Smooth muscle cell (in vitro differentiated cells): Measurements from ENCODE around the gene TLR2. TPM values are rescaled to one million over a fixed set of nuclear protein-coding genes. Genes with fewer than 3 reads are reported as not detected.

Experiments used
- DNase-seq: peaks from one replicate; lab custom pipeline; 2025; ENCODE audit not compliant: unreplicated experiment; lab: John Stamatoyannopoulos, UW
- H2AFZ ChIP-seq: fragments of 200-600 bp; sonication (generic); 2 replicates; pipeline ENCODE4 v1.6.0; 2016; ENCODE audit warnings: antibody characterized with exemption, low read depth, mild to moderate bottlenecking
- H3F3A ChIP-seq: fragments of 200-600 bp; sonication (generic); 2 replicates; pipeline ENCODE4 v1.6.0; 2017; ENCODE audit warnings: antibody characterized with exemption, low read depth
- H3K27ac ChIP-seq: fragments of 200-600 bp; sonication (generic); 2 replicates; pipeline ENCODE4 v1.5.1; 2016; ENCODE audit warnings: low read depth, mild to moderate bottlenecking
- H3K27me3 ChIP-seq: fragments of 200-600 bp; sonication (generic); 2 replicates; pipeline ENCODE4 v1.6.1; 2016; ENCODE audit warnings: low read depth, mild to moderate bottlenecking
- H3K36me3 ChIP-seq: fragments of 200-600 bp; sonication (generic); 2 replicates; pipeline ENCODE4 v1.5.1; 2016; ENCODE audit warnings: low read depth
- H3K4me1 ChIP-seq: fragments of 200-600 bp; sonication (generic); 2 replicates; pipeline ENCODE4 v1.5.1; 2016; ENCODE audit warnings: low read depth
- H3K4me2 ChIP-seq: fragments of 200-600 bp; sonication (generic); 2 replicates; pipeline ENCODE4 v1.6.0; 2016; ENCODE audit warnings: mild to moderate bottlenecking
- H3K4me3 ChIP-seq: fragments of 200-600 bp; sonication (generic); 2 replicates; pipeline ENCODE4 v1.5.1; 2016; ENCODE audit warnings: mild to moderate bottlenecking
- H3K79me2 ChIP-seq: fragments of 200-600 bp; sonication (generic); 2 replicates; pipeline ENCODE4 v1.6.0; 2016; ENCODE audit warnings: low read depth, mild to moderate bottlenecking
- H3K9ac ChIP-seq: fragments of 200-600 bp; sonication (generic); 2 replicates; pipeline ENCODE4 v1.6.0; 2016; ENCODE audit warnings: low read depth
- H3K9me3 ChIP-seq: fragments of 200-600 bp; sonication (generic); replicated peaks from 2 replicates; pipeline ENCODE4 v1.5.1; 2016; ENCODE audit warnings: low read depth
- H4K20me1 ChIP-seq: fragments of 200-600 bp; sonication (generic); 2 replicates; pipeline ENCODE4 v1.6.0; 2016; ENCODE audit warnings: low read depth
- WGBS: methylation state at CpG from one replicate; pipeline ENCODE4 v1.1.7; 2016; ENCODE audit warnings: low lambda C conversion rate; 5-methylcytosine and 5-hydroxymethylcytosine counted together
- polyA plus RNA-seq: library from polyadenylated mRNA; unstranded; fragments of >200 nt; fragmentation: Nextera tagmentation; extraction: Ambion mirVana; gene quantifications from 2 replicates; pipeline ENCODE4 v1.2.1, GENCODE V29; 2016
- total RNA-seq: library from RNA; depleted of rRNA; stranded (reverse); fragments of >200 nt; gene quantifications from 2 replicates; pipeline ENCODE4 v1.2.3, GENCODE V29; 2014
- TF ChIP-seq, protein P1 (sequence below): fragments of 200-600 bp; sonication (generic); IDR thresholded peaks from 2 replicates; pipeline ENCODE4 v1.5.1; 2017; ENCODE audit warnings: borderline replicate concordance, mild to moderate bottlenecking, antibody characterized with exemption; ENCODE audit not compliant: insufficient read depth, poor library complexity, severe bottlenecking

The TLR2 gene
- total and polyA plus RNA-seq, 2 experiments from 2014 or later, result not detected

DNA sequence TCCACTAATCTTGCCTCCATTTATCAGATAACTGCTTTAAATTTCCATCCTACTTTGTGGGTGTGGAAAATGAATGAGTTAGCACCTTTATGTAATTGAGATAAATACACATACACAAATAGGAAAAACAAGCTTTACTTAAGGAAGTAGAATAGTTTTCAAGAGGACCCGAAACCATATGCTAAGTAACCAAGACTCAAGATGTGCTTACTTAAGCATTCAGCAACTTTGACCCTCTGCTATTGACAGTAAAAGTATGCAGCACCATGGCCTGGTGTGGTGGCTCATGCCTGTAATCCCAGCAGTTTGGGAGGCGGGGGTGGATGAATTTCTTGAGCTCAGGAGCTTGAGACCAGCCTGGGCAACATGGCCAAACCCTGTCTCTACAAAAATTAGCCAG is 45.8 kb downstream of the TLR2 start:
- H2AFZ ChIP-seq, result no peak overlapping the region
- TF ChIP-seq, protein P1, sequence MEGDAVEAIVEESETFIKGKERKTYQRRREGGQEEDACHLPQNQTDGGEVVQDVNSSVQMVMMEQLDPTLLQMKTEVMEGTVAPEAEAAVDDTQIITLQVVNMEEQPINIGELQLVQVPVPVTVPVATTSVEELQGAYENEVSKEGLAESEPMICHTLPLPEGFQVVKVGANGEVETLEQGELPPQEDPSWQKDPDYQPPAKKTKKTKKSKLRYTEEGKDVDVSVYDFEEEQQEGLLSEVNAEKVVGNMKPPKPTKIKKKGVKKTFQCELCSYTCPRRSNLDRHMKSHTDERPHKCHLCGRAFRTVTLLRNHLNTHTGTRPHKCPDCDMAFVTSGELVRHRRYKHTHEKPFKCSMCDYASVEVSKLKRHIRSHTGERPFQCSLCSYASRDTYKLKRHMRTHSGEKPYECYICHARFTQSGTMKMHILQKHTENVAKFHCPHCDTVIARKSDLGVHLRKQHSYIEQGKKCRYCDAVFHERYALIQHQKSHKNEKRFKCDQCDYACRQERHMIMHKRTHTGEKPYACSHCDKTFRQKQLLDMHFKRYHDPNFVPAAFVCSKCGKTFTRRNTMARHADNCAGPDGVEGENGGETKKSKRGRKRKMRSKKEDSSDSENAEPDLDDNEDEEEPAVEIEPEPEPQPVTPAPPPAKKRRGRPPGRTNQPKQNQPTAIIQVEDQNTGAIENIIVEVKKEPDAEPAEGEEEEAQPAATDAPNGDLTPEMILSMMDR, result no peak
- 86% methylated on average over 2 of the region's 2 CpGs for WGBS

GRCh38 chr4:153731239-153731638 is 47.2 kb downstream of the TLR2 start:
- Histone ChIP-seq H2AFZ (no peak overlapping the region), H3K9ac (no peak overlapping the region), H3K4me1 (no peaks in the 10 kb centered on the region), H3F3A (no peaks in the 10 kb centered on the region), H3K4me2 (peak overlapping the region; percentile 65), H3K27ac (peak overlapping the region; percentile 82), H3K36me3 (no peaks in the 10 kb centered on the region), H3K9me3 (no peaks in the 10 kb centered on the region), H3K27me3 (no peaks in the 10 kb centered on the region), H3K79me2 (no peaks in the 10 kb centered on the region), H4K20me1 (no peaks in the 10 kb centered on the region), H3K4me3 (no peak overlapping the region)
- TF ChIP-seq, protein P1, result no peak
- 9% methylated on average over 3 of the region's 3 CpGs for WGBS
- peak; percentile 2 for DNase-seq

More for the DNA sequence above, 45.8 kb downstream of the TLR2 start:
- H3K4me2 ChIP-seq, result no peak overlapping the region
- H3K9me3 ChIP-seq, result no peaks in the 10 kb centered on the region
- no peaks in the 10 kb centered on the region for H3K79me2 ChIP-seq
- H3K36me3 ChIP-seq, result no peaks in the 10 kb centered on the region
- no peak overlapping the region for H3K27ac ChIP-seq
- no peak overlapping the region for H3K4me3 ChIP-seq
- no peaks in the 10 kb centered on the region for H4K20me1 ChIP-seq
- H3K27me3 ChIP-seq, result no peaks in the 10 kb centered on the region
- no peaks in the 10 kb centered on the region for H3F3A ChIP-seq
- no peak overlapping the region for H3K9ac ChIP-seq
- H3K4me1 ChIP-seq, result no peaks in the 10 kb centered on the region
- DNase-seq, result no peak

- H3K4me3 ChIP-seq, result no peak overlapping the region
- no peaks in the 10 kb centered on the region for H4K20me1 ChIP-seq
- H3K36me3 ChIP-seq, result no peaks in the 10 kb centered on the region
- H3K4me2 ChIP-seq, result no peak overlapping the region
- no peaks in the 10 kb centered on the region for H3K4me1 ChIP-seq
- 83% methylated on average over 4 of the region's 4 CpGs for WGBS
- H3F3A ChIP-seq, result no peaks in the 10 kb centered on the region
- no peaks in the 10 kb centered on the region for H3K79me2 ChIP-seq
- H3K27me3 ChIP-seq, result no peaks in the 10 kb centered on the region
- no peak for DNase-seq
- no peaks in the 10 kb centered on the region for H3K9me3 ChIP-seq
- no peak overlapping the region for H3K27ac ChIP-seq
- TF ChIP-seq, protein P1, result no peak
- H3K9ac ChIP-seq, result no peak overlapping the region
- H2AFZ ChIP-seq, result no peak overlapping the region
Observed at GRCh38 chr4:153733751-153734448, 49.8 kb downstream of the TLR2 start.

DNA sequence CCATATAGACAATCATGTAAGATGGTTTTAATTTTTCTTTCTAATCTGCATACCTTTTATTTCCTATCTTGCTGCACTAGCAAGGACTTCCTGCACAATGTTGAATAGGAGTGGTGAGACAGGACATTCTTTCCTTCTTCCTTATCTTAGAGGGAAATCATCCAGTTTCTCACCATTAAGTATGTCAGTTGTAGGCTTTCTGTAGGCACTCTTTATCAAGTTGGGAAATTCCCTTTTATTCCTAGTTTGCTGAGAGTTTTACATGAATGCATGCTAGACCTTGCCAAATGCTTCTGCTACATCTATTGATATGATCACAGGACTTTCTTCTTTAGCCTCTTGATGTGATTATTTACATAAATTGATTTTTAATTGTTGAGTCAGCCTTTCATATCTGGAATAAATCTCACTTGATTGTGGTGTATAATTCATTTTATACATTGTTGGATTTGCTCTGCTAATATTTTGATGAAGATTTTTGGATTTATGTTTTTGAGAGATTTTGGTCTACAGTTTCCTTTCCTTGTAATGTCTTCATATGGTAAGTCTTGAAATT is 51.9 kb downstream of the TLR2 start:
- no peaks in the 10 kb centered on the region for H3F3A ChIP-seq
- no peak overlapping the region for H3K27ac ChIP-seq
- H3K9ac ChIP-seq, result no peak overlapping the region
- no peak overlapping the region for H3K4me2 ChIP-seq
- no peak overlapping the region for H2AFZ ChIP-seq
- no peaks in the 10 kb centered on the region for H3K27me3 ChIP-seq
- no peaks in the 10 kb centered on the region for H3K36me3 ChIP-seq
- H3K9me3 ChIP-seq, result no peaks in the 10 kb centered on the region
- no peak overlapping the region for H3K4me3 ChIP-seq
- TF ChIP-seq, protein P1, result no peak
- no peak for DNase-seq
- H4K20me1 ChIP-seq, result no peaks in the 10 kb centered on the region
- H3K4me1 ChIP-seq, result no peaks in the 10 kb centered on the region
- H3K79me2 ChIP-seq, result no peaks in the 10 kb centered on the region
